ENCODE data around the gene SLC39A11.

GRCh38 chr17:72850410-72851118 lies 241.9 kb downstream of the SLC39A11 start:
- TF ChIP-seq POLR2A (IDR thresholded peaks at IDR 0.05; ENCODE audit: low read depth, low read length): no peak
- no peak for TF ChIP-seq POLR2AphosphoS5 (IDR thresholded peaks at IDR 0.05; ENCODE audit: low read depth, low read length)

Data from GM12891 (cell line).